Liver (tissue), 3 donors: Measurements from ENCODE around the gene CLBA1.

Experiments
- CTCF ChIP-seq: fragments of 150-350 bp; IDR thresholded peaks from 2 replicates; pipeline ENCODE4 v1.5.1; 2017; ENCODE audit warnings: improper control_type of control experiment, low read depth, low read length; ENCODE audit not compliant: missing input control
- EGR1 ChIP-seq, 2 donors: IDR thresholded peaks; 2 replicates each; pipeline ENCODE4 v1.6.1; 2016 to 2018; ENCODE audit warnings: antibody characterized with exemption in 2 of 2, low read depth in 2 of 2
- FOXA1 ChIP-seq: IDR thresholded peaks from 2 replicates; pipeline ENCODE4 v1.6.1; 2016; ENCODE audit warnings: antibody characterized with exemption
- GABPA ChIP-seq, 2 donors: IDR thresholded peaks in 1 of 2; conservative IDR thresholded peaks in 1 of 2; 2 replicates each; pipeline ENCODE4 v1.6.1; 2016; ENCODE audit warnings: antibody characterized with exemption in 2 of 2, mild to moderate bottlenecking in 1 of 2, moderate library complexity in 1 of 2
- HNF4G ChIP-seq: IDR thresholded peaks from 2 replicates; pipeline ENCODE4 v1.6.1; 2016; ENCODE audit warnings: antibody characterized with exemption
- JUND ChIP-seq, 2 donors: IDR thresholded peaks; 2 replicates each; pipeline ENCODE4 v1.6.1; 2016; ENCODE audit warnings: antibody characterized with exemption in 2 of 2
- RAD21 ChIP-seq, 2 donors: IDR thresholded peaks; 2 replicates each; pipeline ENCODE4 v1.6.1; 2016; ENCODE audit warnings: antibody characterized with exemption in 2 of 2, mild to moderate bottlenecking in 2 of 2
- SP1 ChIP-seq: IDR thresholded peaks from 2 replicates; pipeline ENCODE4 v1.6.1; 2018; ENCODE audit warnings: antibody characterized with exemption, mild to moderate bottlenecking
- TAF1 ChIP-seq: conservative IDR thresholded peaks from 2 replicates; pipeline ENCODE4 v1.6.1; 2016; ENCODE audit warnings: antibody characterized with exemption, mild to moderate bottlenecking
- YY1 ChIP-seq: IDR thresholded peaks from 2 replicates; pipeline ENCODE4 v1.6.1; 2016; ENCODE audit warnings: antibody characterized with exemption, mild to moderate bottlenecking
- ZBTB33 ChIP-seq: IDR thresholded peaks from 2 replicates; pipeline ENCODE4 v1.6.1; 2016; ENCODE audit warnings: antibody characterized with exemption
- TF ChIP-seq, protein P1 (sequence below): IDR thresholded peaks from 2 replicates; pipeline ENCODE4 v1.6.1; 2016; ENCODE audit warnings: antibody characterized with exemption
- TF ChIP-seq, protein P2 (sequence below): IDR thresholded peaks from 2 replicates; pipeline ENCODE4 v1.6.1; 2016; ENCODE audit warnings: antibody characterized with exemption, mild to moderate bottlenecking
- donor health status: healthy.
- donor health status: healthy.

DNA sequence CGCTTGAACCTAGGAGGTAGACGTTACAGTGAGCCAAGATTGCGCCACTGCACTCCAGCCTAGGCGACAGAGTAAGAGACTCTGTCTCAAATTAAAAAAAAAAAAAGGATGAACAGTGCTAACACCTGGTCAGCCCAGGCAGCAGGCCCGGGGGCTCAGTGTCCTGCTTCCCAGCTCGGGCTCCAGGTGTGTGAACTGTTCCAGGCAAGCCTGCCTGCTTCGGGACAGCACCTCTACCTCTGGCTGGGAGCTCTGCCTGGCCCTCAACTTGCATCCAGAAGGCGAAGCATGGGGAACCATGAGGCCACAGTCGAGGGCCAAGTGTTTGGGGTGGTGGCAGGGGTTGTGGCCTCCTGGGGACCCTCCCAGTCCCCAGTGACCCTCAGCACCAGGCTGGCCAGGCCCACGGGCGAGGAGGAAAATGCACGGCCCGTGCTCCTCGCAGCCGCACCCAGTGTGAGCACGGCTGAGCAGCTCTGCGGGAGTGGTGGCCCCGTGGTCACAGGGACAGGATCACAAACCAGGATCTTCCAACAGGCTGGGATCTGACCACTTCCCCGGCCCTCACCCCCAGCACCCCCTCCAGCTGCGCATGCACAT, 19.8 kb downstream of the CLBA1 start:
- TF ChIP-seq CTCF = no peak
- TF ChIP-seq SP1 = no peak
- TF ChIP-seq GABPA (IDR thresholded peaks at IDR 0.05 in 1 of 2, conservative IDR thresholded peaks at IDR 0.05 in 1 of 2) = no peak
- TF ChIP-seq JUND (IDR thresholded peaks at IDR 0.05) = no peak
- no peak for TF ChIP-seq RAD21 (IDR thresholded peaks at IDR 0.05)
- TF ChIP-seq, protein P1, sequence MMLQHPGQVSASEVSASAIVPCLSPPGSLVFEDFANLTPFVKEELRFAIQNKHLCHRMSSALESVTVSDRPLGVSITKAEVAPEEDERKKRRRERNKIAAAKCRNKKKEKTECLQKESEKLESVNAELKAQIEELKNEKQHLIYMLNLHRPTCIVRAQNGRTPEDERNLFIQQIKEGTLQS = no peak
- no peak for TF ChIP-seq EGR1 (IDR thresholded peaks at IDR 0.05; ENCODE audit: low read depth in 2 of 2)
- TF ChIP-seq TAF1 = no peak
- TF ChIP-seq FOXA1 = no peak
- TF ChIP-seq YY1 = no peak
- TF ChIP-seq HNF4G = no peak
- no peak for TF ChIP-seq ZBTB33
- TF ChIP-seq, protein P2, sequence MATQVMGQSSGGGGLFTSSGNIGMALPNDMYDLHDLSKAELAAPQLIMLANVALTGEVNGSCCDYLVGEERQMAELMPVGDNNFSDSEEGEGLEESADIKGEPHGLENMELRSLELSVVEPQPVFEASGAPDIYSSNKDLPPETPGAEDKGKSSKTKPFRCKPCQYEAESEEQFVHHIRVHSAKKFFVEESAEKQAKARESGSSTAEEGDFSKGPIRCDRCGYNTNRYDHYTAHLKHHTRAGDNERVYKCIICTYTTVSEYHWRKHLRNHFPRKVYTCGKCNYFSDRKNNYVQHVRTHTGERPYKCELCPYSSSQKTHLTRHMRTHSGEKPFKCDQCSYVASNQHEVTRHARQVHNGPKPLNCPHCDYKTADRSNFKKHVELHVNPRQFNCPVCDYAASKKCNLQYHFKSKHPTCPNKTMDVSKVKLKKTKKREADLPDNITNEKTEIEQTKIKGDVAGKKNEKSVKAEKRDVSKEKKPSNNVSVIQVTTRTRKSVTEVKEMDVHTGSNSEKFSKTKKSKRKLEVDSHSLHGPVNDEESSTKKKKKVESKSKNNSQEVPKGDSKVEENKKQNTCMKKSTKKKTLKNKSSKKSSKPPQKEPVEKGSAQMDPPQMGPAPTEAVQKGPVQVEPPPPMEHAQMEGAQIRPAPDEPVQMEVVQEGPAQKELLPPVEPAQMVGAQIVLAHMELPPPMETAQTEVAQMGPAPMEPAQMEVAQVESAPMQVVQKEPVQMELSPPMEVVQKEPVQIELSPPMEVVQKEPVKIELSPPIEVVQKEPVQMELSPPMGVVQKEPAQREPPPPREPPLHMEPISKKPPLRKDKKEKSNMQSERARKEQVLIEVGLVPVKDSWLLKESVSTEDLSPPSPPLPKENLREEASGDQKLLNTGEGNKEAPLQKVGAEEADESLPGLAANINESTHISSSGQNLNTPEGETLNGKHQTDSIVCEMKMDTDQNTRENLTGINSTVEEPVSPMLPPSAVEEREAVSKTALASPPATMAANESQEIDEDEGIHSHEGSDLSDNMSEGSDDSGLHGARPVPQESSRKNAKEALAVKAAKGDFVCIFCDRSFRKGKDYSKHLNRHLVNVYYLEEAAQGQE = no peak
